Mucosa of gallbladder (tissue), 1 donor: ENCODE data around the gene KRTAP29-1. TPM values are rescaled to one million over a fixed set of nuclear protein-coding genes. Genes with fewer than 3 reads are reported as not detected.
"Not testable (repeated sequence)": the region's sequence is repeated elsewhere in the genome, so short reads cannot be mapped to it uniquely, and the experiment has no call there.

Experiments
- DNase-seq: peaks from one replicate; pipeline ENCODE4 v3.0.0-alpha.2; 2020; ENCODE audit warnings: low spot score
- total RNA-seq: library from RNA; stranded (reverse); gene quantifications from one replicate; pipeline ENCODE4 v1.2.1, GENCODE V29; 2021
- donor health status: DM: no; HTN: no; CAD: no.

The KRTAP29-1 gene
- total RNA-seq, 1 donor from 2014 or later: not detected

DNA sequence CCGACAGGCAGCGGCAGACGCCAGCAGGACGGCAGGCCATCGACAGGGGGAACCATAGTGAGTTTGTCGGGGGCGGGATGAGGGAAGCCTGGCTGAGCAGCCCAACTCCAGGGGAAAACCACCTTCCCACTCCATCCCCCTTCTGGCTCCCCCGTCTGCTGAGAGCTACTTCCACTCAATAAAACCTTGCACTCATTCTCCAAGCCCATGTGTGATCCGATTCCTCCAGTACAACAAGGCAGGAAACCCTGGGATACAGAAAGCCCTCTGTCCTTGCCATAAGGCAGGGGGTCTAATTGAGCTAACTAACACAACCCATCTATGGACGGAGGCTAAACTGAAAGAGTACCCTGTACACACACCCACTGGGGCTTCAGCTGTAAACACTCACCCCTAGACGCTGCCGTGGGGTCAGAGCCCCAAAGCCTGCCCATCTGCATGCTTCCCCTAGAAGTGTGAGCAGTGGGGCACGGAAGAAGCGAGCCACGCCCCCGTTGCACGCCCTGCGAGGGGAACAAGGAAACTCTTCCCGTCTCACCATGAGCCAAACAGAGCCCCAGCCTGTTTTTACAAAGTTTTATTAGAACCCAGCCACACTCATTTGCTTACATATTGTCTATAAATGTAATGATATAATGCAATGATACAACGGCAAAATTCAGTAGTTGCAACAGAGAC is 4.1 kb downstream of the KRTAP29-1 start:
- DNase-seq: no peak

DNA sequence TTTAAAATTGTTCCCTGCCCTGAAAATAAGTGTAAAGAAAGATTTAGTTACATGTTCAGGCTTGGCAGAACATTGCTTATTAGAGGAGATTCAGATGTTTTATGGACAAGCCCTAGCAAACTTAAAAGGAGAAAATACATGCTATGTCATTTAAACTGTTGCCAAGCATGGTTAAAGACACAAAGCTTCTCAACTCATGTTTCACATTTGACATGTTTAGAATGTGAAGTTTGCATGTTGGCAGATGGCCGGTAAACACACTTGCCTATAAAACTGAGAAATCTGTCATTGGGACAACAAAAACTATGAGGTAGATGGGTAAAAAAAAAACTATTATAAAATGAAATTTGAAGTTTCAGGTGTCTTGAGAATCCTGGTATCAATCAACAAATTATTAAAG is 5.8 kb downstream of the KRTAP29-1 start:
- DNase-seq: no peak

DNA sequence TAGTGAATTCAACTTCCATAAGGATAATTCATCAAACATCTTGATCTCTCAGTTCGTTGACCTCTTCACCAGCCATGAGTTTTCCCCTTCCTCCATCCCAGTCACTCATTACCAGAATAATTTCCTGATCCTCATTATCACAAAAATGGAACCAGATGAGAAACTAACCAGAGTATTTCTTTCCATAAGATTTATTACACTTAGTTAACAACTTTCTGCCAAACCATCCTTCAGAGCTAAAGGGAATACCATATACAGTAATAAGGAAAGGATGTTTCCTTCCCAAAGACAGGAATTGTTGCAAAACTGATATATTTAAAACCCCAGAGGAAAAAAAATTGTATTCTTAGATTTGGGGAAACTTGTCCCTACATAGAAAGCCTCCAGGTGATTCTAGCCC is 8.6 kb downstream of the KRTAP29-1 start:
- no peak for DNase-seq

DNA sequence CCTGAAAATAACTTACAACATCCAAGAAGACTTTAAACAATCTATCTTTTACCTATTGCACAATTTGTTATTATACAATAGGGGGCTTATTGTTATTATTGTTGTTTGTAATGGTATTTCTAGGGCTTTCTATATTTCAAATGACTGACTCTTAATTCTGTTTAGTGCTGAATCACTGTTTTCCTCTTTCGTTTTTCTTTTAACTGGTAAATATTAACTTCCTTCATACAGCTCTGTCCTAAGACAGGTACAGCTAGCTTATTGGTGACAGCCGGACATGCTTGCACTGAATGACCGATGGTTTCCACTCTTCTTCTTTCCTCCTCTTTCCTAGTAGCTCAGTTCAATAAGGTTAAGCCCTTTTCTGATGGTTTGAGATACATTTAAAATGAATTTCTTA is 15.6 kb downstream of the KRTAP29-1 start:
- no peak for DNase-seq

DNA sequence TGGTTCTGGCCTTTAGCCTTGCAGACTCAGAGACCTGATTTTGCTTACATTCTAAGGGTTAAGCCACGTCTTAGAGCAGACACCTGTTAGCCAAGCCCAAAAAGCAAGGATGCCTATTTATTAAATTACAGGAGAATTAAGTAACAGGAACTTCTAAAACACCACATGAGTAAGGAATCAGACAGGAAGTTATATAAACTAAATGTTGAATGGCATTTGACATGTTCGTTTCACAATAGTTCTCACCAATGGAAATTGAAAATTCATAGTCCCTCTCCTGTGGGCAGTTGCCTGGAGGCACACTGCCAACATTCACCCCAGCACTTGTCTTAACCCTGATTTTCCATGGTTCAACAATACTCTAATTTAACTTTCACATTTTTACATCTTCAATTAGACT is 18.1 kb downstream of the KRTAP29-1 start:
- DNase-seq: no peak

DNA sequence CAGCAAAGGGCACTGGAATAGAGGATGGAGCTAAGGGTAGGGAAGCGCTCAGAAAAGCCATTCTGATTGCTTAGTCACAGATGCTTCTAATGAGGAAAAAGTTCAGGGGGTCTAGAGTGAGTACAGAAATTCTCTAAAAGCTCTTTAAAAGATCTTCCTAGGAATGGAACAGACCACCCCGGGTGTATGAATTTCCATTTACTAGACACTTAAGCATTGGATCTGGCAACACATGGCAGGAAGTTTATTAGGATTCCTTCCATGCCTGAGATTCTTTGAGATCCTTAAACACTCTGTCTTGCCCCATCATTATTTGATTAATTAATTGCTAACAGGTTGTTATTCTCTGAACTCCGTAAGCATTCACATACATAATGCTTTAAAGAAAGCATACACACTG is 18.6 kb downstream of the KRTAP29-1 start:
- no peak for DNase-seq

DNA sequence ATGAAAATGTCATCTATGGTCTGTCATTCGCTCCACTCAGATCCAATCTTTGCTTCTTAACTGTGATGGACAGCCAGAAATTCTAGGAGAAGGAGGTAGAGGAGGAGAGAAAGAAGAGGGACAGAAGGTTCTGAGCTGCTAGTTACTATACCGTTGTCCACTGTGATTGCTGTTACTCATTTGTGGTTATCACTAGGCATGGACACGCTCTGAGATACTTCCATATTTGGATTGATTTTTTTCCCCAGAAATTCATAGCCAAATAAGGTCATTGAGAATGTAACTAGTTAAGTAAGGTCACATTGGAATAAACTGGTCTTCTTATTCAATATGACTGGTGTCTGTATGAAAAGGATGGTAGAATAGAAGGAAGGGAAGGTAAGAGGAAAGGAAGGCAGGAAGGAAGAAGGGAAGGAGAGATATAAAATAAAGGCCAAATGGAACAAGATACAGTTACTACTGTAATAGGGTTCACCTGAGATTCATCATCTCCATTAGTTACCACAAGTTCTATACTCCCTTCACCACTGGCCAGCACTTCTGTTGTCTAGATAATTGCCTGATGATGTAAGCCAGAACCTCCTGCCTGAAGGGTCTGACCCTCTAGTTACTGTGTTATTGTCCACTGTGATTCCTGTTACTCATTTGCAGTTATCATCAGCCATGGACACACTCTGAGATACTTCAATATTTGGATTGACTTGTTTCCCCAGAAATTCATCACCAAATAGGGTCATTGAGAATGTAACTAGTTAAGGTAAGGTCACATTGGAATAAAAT is 24.3 kb downstream of the KRTAP29-1 start:
- DNase-seq: no peak

DNA sequence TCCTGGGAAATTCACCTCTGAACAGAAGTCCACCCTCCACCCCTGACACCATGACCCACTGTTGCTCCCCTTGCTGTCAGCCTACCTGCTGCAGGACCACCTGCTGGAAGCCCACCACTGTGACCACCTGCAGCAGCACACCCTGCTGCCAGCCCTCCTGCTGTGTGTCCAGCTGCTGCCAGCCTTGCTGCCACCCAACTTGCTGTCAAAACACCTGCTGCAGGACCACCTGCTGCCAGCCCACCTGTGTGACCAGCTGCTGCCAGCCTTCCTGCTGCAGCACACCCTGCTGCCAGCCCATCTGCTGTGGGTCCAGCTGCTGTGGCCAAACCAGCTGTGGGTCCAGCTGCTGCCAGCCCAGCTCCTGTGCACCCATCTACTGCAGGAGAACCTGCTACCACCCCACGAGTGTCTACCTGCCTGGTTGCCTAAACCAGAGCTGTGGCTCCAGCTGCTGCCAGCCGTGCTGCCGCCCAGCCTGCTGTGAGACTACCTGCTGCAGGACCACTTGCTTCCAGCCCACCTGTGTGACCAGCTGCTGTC is 26.9 kb downstream of the KRTAP29-1 start, which contains the start of gene KRTAP9-7:
KRTAP9-7 (plus strand) TSS at position 51 of the 543 bp plus-strand sequence; CDS start at position 51, 0 bp downstream.
- not testable (repeated sequence) for DNase-seq

DNA sequence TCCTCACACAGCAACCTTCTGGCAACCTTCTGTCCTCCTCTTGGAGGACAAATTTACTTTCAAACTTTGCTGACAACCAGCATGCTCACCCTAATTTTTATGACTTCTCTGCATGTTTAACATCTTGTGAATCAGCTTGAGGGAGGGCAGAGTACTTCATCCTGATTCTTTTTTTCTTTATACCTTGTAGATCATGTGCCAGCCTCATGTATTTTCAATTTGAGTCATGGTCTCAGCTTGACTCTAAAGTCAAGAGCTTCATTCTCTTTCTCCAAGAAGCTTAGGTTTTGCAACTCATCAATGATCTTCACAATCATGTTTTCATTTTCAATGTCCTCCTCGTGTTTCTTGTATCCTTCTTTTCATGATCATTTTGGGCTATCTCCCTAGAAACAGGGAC is 30.8 kb downstream of the KRTAP29-1 start:
- DNase-seq: no peak

DNA sequence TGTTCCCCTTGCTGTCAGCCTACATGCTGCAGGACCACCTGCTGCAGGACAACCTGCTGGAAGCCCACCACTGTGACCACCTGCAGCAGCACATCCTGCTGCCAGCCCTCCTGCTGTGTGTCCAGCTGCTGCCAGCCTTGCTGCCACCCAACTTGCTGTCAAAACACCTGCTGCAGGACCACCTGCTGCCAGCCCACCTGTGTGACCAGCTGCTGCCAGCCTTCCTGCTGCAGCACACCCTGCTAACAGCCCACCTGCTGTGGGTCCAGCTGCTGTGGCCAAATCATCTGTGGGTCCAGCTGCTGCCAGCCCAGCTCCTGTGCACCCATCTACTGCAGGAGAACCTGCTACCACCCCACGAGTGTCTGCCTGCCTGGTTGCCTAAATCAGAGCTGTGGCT is 31.3 kb downstream of the KRTAP29-1 start:
- not testable (repeated sequence) for DNase-seq

DNA sequence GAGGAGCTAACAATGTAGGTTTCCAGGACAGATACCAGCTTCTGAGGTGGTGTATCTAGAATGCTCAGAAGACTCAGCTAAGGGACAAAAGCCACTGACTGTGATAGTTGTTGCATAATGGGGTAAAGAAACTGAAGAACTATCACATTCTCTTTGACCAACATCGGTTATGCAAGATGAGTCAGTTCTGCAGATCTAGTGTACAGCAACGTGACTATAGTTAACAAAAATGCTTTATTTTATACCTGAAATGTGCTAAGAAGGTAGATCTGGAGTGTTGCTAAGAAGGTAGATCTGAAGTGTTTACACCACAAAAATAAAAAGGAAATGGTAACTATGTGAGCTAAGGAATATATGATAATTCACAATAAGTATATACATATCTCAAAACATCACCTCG is 34.9 kb downstream of the KRTAP29-1 start:
- no peak for DNase-seq

DNA sequence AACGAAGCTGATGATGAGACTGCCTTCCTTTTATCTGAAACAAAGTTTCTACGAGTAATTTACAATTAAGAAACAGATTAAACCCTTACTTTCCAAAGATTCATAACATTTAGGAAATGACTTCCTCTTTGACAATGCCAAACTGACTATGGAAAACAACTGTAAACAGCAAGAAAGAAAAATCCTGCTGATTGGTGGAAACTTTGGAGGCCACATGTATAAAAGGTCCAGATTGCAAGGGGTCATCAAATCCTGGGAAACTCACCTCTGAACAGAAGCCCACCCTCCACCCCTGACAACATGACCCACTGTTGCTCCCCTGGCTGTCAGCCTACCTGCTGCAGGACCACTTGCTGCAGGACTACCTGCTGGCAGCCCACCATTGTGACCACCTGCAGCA is 37.6 kb downstream of the KRTAP29-1 start, which contains the start of gene KRTAP9-6:
KRTAP9-6 (plus strand) TSS at position 301 of the 400 bp plus-strand sequence; CDS start at position 301, 0 bp downstream.
- DNase-seq: no peak

DNA sequence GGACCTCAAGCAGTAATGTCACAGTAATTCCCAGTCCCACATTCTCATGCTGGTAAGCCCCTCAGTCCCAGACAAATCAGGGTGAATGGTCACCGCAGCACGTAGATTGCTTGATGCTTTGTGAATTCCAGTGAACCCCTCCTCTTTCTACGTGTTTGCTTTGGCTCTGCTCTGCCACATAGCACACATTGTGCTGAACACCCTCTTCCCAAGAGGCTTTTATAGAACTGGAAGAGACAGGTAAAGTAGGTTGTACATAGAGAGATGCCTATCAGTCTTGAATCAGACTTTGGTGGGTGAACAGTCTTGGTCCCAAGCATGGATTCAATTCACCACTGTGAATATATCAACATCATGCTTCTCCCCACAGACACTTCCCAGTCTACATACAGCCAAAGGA is 38.1 kb downstream of the KRTAP29-1 start:
- no peak for DNase-seq

DNA sequence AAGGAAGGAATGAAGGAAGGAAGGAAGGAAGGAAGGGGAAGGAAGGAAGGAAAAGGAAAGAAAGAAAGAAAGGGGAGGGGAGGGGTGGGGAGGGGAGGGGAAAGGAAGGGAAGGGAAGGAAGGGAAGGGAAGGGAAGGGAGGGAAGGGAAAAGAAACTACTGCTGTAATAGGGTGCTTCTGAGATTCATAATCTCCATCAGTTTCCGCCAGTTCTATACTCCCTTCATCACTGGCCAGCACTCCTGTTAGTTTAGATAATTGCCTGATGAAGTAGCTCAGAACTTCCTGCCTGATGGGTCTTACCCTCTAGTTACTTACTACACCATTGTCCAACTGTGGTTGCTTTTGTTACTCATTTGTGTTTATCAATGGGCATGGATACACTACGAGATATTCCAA is 39.4 kb downstream of the KRTAP29-1 start:
- DNase-seq: no peak

DNA sequence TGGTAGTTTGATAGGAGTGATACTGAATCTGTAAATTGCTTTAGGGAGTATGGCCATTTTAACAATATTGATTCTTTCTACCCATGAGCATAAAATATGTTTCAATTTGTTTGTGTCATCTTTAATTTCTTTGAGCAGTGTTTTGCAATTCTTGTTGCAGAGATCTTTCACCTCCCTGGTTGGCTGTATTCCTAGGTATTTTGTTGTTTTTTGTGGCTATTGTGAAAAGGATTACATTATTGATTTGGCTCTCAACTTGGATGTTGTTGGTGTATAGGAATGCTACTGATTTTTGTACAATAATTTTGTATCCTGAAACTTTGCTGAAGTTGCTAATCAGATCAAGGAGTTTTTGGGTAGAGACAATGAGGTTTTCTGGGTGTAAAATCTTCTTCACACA is 44.2 kb downstream of the KRTAP29-1 start:
- DNase-seq: no peak

DNA sequence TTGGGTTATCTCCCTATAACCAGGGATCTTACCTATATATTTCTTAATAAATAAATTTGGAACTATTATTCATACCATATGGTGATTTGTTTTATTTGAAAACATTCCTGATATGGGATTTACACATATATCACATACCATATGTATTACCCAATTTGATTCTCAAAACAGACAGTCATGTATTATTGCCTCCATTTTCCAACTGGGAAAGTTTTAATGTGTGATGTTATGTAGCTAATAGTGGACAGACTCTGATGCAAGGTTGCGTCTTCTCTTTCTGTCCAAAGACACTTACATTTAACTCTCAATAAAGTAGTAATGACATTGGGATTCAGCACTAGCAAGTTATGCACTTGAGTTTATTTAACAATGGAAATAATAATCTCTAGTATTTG is 46.4 kb downstream of the KRTAP29-1 start:
- DNase-seq: no peak

DNA sequence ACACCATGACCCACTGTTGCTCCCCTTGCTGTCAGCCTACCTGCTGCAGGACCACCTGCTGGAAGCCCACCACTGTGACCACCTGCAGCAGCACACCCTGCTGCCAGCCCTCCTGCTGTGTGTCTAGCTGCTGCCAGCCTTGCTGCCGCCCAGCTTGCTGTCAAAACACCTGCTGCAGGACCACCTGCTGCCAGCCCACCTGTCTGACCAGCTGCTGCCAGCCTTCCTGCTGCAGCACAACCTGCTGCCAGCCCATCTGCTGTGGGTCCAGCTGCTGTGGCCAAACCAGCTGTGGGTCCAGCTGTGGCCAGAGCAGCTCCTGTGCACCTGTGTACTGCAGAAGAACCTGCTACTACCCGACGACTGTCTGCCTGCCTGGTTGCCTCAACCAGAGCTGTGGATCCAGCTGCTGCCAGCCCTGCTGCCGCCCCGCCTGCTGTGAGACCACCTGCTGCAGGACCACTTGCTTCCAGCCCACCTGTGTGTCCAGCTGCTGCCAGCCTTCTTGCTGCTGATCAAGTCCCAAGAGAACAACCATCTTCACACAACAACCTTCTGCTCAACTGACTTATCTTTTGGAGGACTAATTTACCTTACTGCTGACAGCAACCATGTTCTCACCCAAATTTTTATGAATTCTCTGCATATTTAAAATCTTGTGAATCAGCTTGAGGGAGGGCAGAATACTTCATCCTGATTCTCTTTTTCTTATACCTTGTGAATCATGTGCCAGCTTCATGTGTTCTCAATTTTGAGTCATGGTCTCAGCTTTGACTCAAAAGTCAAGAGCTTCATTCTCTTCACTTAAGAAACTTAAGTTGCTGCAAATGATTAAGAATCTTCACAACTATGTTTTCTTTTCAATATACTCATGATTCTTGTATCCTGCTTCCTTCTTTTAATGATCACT is 47.0 kb downstream of the KRTAP29-1 start, which contains the start of gene KRTAP9-9:
KRTAP9-9 (plus strand) TSS at position 4 of the 910 bp plus-strand sequence.
- not testable (repeated sequence) for DNase-seq

DNA sequence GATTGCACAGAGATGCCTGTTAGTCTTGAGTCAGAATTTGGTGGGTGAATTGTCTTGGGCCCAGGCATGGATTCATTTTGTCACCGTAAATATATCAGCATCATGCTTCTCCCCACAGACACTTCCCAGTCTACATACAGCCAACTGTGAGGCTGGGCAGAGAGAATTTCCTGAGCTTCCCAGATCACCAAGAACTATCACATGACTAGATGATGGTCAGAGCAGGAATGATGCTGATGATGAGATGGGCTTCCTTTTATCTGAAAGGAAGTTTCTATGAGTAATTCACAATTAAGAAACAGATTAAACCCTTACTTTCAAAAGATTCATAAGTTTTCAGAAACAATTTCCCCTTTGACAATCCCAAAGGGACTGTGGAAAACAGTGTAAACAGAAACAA is 47.8 kb downstream of the KRTAP29-1 start:
- no peak for DNase-seq
